ENCODE measurements around the gene KDM5B. TPM values are rescaled to one million over a fixed set of nuclear protein-coding genes. Genes with fewer than 3 reads are reported as not detected.
A peak's percentile ranks its signal among the peaks of the same experiment; 100 is the strongest.
"Not testable (repeated sequence)": the region's sequence is repeated elsewhere in the genome, so short reads cannot be mapped to it uniquely, and the experiment has no call there.

Gene KDM5B
- total RNA-seq, 1 donor = 103 TPM

- DNase-seq (ENCODE audit: low read depth in 2 of 3, low spot score in 2 of 3) = no peak
Measured at GRCh38 chr1:202716654-202717053, 91.6 kb downstream of the KDM5B start.

- DNase-seq (ENCODE audit: low read depth in 2 of 3, low spot score in 2 of 3) = not testable (repeated sequence)
Measured at GRCh38 chr1:202714202-202714601, 94.0 kb downstream of the KDM5B start.

- DNase-seq (ENCODE audit: low read depth in 2 of 3, low spot score in 2 of 3) = no peak
Measured at GRCh38 chr1:202713110-202713509, 95.1 kb downstream of the KDM5B start.

GRCh38 chr1:202711949-202712635 lies 96.1 kb downstream of the KDM5B start:
- no peak for DNase-seq (ENCODE audit: low read depth in 2 of 3, low spot score in 2 of 3)

GRCh38 chr1:202710070-202711045 lies 97.9 kb downstream of the KDM5B start, which contains the start of gene SYT2:
SYT2 (minus strand) TSS chr1:202710454; CDS start chr1:202605772, 104,682 bp downstream.
- DNase-seq (ENCODE audit: low read depth in 2 of 3, low spot score in 2 of 3) = peak in 2 of 3 donors; percentile 21 to 57

DNA sequence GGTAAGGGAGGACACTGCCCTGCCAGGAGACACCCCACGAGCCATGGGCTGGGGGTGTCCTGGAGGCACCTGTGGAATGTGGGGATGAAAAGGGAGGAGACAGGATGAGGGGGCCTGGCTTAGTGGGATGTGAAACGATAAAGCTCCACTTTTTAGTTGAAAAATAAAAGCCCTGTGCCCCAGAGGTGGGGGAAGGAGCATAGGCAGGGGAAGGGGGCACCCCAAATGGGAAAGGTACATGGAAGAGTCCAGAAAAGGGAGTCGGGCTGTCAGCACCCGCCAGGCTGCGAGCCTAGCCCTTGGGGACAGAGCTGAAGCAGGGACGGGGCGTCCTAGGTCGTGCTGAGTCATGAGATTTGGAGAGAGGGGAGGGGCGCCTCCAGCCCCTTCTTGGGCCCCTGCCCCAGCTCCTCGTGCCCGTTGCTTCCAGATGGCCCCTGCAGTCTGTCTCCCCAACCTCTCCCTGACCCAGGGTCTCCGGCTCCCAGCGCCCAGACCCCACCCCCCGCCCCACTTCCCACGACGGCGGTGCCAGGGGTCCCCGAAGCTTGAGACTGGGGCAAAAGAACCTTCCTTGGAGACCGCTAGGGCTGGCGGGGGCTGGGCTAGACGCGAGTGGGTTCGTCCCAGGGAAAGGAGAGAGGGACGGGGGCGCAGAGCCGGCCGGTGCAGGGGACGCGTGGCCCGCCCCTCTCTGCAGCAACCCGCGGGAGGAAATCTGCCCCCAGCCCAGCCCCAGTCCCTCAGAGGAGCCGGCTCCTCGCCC lies 98.8 kb downstream of the KDM5B start:
- DNase-seq (ENCODE audit: low read depth in 2 of 3, low spot score in 2 of 3) = peak in 2 of 3 donors; percentile 18 to 34

DNA sequence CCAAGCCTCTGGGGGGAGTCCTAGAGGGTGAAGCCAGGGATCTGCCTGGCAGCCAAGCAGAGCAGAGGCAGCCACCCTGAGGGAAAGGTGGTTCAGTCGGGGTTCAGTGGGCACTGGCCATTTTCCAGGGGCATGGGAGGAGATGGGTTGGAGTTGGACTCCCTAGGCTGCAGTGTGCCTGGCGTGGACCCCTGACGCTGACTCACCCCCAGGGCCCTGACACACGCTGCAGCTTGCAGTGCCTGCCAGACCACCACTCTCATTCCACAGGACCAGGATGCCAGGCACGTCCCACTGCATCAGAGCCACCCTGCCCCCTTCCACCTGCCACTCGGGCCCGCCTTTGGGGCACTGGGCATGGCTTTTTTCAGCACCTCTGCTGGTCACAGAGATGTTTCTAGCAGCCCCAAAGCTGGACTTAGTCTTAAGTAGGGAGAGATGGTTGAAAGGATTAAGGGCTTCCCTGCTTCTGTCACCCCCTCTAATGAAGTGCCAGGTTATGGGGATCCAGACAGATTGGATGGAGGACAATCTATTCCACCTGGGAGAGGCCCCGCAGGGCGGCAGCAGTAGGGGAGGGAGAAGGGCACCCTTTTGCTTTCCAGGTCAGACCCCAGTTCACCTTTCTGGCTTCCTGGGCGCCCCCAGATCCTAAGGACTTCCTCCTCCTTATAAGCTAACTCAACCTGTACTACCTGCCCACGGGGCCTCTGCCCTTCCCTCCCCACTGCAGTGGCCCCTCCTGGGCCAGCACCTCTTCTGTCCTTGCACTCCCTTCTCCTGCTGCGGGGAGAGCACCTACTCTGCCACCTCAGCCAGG lies 99.6 kb downstream of the KDM5B start:
- no peak for DNase-seq (ENCODE audit: low read depth in 2 of 3, low spot score in 2 of 3)

- no peak for DNase-seq (ENCODE audit: low read depth in 2 of 3, low spot score in 2 of 3)
Measured at GRCh38 chr1:202706851-202707250, 101.4 kb downstream of the KDM5B start.

- DNase-seq (ENCODE audit: low read depth in 2 of 3, low spot score in 2 of 3) = no peak
Measured at GRCh38 chr1:202704601-202705000, 103.6 kb downstream of the KDM5B start.

DNA sequence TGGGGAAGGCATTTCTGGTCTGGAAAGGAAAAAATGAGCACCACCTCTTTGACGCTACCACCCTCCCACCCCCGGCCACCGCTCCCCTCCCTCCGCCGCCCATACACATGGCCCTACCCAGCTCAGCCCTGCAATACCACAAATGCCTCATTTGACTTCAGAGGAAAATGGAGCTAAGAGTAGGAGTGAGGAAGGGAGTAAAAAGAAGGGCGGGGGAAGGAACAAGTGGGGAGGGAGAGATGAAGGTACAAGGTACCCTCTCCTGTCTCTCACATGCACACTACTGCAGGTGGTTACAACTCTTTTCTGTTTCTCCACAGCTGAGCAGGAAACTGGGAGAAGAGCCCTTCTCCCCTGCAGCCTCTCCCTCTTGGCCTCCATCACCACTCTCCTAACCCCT lies 105.0 kb downstream of the KDM5B start:
- DNase-seq (ENCODE audit: low read depth in 2 of 3, low spot score in 2 of 3) = no peak

DNA sequence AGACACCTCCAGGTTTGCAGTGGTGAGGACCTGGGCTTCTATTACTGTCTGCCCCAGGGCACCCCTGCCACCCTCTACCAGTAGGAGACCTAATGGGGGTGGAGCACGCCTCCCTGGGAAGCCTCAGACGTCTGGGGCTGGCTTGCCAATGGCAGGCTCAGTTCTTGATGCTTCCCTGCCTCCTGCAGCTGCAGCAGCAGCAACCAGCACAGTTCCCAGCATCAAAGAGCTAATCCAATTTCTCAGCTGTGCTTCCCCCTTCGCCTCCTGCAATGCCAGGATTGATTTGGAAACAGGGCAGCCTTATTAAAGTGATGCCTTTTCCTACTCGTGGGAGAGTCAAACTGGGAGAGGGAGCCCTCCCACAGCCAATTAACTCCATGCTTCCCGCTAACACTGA lies 106.1 kb downstream of the KDM5B start:
- DNase-seq (ENCODE audit: low read depth in 2 of 3, low spot score in 2 of 3) = no peak

- no peak for DNase-seq (ENCODE audit: low read depth in 2 of 3, low spot score in 2 of 3)
Measured at GRCh38 chr1:202701200-202701599, 107.0 kb downstream of the KDM5B start.

GRCh38 chr1:202700061-202700460 lies 108.2 kb downstream of the KDM5B start:
- DNase-seq (ENCODE audit: low read depth in 2 of 3, low spot score in 2 of 3) = no peak

- no peak for DNase-seq (ENCODE audit: low read depth in 2 of 3, low spot score in 2 of 3)
Measured at GRCh38 chr1:202698276-202698675, 109.9 kb downstream of the KDM5B start.

- no peak for DNase-seq (ENCODE audit: low read depth in 2 of 3, low spot score in 2 of 3)
Measured at GRCh38 chr1:202697038-202697437, 111.2 kb downstream of the KDM5B start.

- DNase-seq (ENCODE audit: low read depth in 2 of 3, low spot score in 2 of 3) = no peak
Measured at GRCh38 chr1:202694314-202694713, 113.9 kb downstream of the KDM5B start.

- DNase-seq (ENCODE audit: low read depth in 2 of 3, low spot score in 2 of 3) = peak; percentile 38 to 86 (median 75)
Measured at GRCh38 chr1:202692959-202693555, 115.2 kb downstream of the KDM5B start.

GRCh38 chr1:202691816-202692215 lies 116.4 kb downstream of the KDM5B start:
- no peak for DNase-seq (ENCODE audit: low read depth in 2 of 3, low spot score in 2 of 3)

GRCh38 chr1:202689493-202690342 lies 118.5 kb downstream of the KDM5B start:
- DNase-seq (ENCODE audit: low read depth in 2 of 3, low spot score in 2 of 3) = no peak
